Cerebellar cortex (tissue), 1 donor: ENCODE results near the gene NUDC.

ENCODE experiments used
- DNase-seq: peaks from one replicate; pipeline ENCODE4 v3.0.0-alpha.2; 2015; ENCODE audit warnings: low spot score

Gene NUDC

DNA sequence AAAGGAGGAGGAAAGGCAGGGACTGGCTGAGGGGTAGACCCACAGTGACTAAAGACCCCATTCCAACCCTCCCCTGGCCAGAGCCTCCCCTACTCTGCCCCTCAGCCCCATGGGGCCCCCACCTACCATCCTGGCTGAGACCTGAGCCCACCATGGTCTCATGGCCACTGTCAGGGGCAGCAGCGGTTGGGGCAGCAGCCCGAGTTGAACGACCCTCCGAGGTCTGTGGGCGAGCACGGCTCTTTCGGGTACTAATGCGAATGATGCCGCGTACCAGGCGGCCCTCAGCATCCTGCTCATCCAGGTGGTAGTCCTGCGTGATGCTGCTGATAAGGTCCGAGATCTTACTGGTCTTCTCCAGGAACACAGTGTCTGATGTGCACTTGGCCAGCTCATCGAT is 29.7 kb downstream of the NUDC start:
- no peak for DNase-seq

GRCh38 chr1:26951821-26952497 is 30.4 kb downstream of the NUDC start:
- no peak for DNase-seq

DNA sequence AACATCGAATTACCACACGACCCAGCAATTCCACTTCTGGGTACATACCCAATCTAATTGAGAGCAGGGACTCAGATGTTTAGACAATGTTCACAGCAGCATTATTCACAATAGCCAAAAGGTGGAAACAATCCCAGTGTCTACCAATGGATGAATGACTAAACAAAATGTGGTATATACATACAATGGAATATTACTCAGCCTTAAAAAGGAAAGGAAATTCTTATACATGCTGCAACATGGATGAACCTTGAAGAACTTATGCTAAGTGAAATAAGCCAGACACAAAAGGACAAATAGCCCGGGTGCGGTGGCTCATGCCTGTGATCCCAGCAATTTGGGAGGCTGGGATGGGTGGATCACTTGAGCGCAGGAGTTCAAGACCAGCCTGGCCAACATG is 31.8 kb downstream of the NUDC start:
- DNase-seq = no peak

GRCh38 chr1:26956321-26956720 is 34.8 kb downstream of the NUDC start:
- DNase-seq = no peak

GRCh38 chr1:26957306-26957705 is 35.8 kb downstream of the NUDC start:
- no peak for DNase-seq

DNA sequence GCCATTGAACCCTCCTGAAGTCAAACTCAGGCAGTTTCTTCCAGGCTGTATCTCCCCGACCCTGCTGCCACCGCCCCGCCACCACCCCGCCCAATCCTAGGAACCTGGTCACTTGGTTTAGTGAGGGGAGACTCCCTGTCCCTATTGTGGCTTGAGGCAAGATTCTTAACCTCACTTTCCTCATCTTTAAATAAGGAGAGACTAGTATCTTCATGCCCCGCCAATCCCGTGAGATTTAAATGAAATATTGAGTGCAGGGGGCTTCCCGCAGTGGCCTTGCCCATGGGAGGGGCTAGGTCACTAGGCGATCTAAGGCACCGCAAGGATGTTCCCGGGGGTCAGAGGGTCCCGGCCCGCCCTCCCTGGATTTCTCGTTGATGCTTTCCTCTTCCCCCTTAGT is 37.7 kb downstream of the NUDC start:
- no peak for DNase-seq

- DNase-seq = peak; percentile 22
Observed at GRCh38 chr1:26959722-26960624, 38.4 kb downstream of the NUDC start, which contains the start of gene KDF1. TSS of gene KDF1 (minus strand) at chr1:26960468. CDS start at chr1:26952380, 8,088 bp downstream.

GRCh38 chr1:26960625-26960966 is 39.1 kb downstream of the NUDC start:
- peak; percentile 22 for DNase-seq

DNA sequence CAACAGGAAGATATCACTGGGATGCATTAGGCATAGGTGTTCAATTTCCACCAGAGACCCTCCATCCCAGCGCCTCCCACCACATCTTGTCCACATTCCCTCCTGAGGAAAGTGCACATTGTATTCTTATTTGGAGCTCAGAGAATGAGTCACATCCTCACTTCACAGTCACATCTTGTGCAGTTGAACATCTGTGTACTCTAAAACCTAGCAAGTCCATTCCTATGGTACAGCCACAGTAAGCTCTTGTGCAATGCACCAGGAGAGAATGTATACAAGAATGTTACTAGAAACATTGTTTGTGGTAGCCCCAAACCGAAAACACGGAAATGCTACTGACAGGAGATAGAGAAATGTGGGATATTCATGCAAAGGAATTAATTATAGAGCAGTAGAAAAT is 40.3 kb downstream of the NUDC start:
- no peak for DNase-seq

DNA sequence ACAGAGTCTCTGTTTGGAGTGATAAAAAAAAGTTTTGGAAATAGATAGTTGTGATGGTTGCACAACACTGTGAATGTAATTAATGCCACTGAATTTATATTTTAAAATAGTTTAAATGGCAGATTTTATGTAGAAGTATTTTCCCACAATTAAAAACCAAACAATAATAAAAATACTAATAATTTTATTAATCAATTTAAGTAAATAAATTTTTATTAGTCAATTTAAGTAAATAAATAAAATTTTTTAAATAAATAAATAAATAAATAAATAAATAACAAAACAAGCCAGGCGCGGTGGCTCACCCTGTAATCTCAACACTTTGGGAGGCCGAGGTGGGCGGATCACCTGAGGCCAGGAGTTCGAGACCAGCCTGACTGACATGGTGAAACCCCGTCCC is 43.7 kb downstream of the NUDC start:
- DNase-seq = no peak

DNA sequence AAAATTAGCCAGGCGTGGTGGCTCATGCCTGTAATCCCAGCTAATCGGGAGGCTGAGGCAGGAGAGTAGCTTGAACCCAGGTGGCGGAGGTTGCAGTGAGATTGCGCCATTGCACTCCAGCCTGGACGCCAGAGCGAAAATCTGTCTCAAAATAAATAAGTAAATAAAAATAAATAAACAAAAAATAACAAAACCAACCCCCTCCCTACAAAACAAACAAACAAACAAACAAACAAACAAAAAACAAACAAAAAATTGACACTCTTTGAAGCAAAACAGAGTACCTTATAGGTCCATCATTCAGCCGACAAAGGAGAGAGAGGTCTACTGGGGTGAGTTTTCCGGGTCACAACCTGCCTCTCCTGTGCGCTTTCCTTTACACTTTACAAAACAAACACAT is 44.1 kb downstream of the NUDC start:
- no peak for DNase-seq

DNA sequence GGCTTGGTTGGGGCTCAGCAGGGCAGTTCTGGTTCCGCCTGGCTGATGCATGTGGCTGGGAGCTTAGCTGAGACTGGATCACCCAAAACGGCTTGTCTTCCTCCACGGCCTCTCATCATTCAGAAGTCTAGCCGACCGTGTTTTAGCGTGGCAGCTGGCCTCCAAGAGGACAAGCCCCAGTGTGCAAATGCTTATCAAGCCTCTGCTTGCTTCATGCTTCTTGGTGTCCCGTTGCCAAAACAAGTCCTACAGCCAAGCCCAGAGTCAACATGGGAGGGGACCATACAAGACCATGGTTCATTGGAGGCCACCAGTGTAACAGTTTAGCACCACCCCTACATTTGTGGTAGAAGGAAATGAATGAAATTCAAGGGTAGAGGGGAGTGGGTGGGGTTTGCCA is 49.3 kb downstream of the NUDC start:
- DNase-seq = no peak

- DNase-seq = no peak
Observed at GRCh38 chr1:26971590-26971989, 50.0 kb downstream of the NUDC start.

GRCh38 chr1:26972390-26972789 is 50.8 kb downstream of the NUDC start:
- no peak for DNase-seq

- DNase-seq = no peak
Observed at GRCh38 chr1:26972821-26973220, 51.3 kb downstream of the NUDC start.

DNA sequence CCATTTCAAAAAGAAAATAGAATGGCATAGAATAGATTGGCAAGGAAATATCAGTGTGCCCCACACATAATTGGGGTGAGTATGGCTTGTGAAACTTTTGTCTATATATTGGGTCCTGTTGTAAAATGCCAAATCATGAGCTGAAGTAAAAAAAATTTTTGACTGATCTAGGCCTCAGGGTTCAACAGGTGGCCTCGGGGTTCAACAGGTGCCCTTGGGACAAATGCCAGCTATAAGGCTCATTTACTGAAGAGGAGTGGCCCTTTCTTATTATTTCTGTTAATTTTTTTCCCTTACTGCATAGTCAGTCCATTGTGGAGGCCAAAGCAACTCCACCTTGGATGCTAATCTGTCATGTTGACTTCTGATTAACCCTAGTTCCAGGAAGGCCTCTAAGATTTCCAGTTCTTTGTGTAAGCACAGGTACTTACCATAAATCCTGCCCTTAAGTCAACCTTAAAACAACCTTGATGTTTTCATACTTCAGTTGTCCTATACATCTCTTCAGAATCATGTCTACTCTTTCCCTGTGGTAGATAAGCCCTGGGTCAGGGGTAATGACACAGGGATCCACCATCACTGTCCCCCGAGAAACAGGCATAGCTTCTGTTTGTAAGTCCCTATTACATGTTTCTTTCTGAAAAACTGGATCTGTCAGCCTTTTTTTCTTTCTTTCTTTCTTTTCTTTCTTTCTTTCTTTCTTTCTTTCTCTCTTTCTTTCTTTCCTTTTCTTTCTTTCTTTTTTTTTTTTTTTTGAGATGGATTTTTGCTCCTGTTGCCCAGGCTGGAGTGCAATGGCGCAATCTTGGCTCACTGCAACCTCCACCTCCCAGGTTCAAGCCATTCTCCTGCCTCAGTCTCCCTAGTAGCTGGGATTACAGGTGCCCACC is 55.3 kb downstream of the NUDC start:
- no peak for DNase-seq

- no peak for DNase-seq
Observed at GRCh38 chr1:26978901-26979300, 57.4 kb downstream of the NUDC start.

GRCh38 chr1:26981146-26981846 is 59.8 kb downstream of the NUDC start:
- no peak for DNase-seq

GRCh38 chr1:26983863-26984262 is 62.3 kb downstream of the NUDC start:
- no peak for DNase-seq

GRCh38 chr1:26984291-26984690 is 62.7 kb downstream of the NUDC start:
- no peak for DNase-seq

GRCh38 chr1:26986658-26987057 is 65.1 kb downstream of the NUDC start:
- no peak for DNase-seq
